Stimulated activated naive CD4-positive, alpha-beta T cell (primary cell): Measurements from ENCODE around the gene BBS4.

ENCODE experiments used
- DNase-seq, 6 experiments: peaks; one replicate each; lab custom pipeline; 2025; lab: John Stamatoyannopoulos, UW

BBS4 gene

GRCh38 chr15:72760590-72761260 is 74.7 kb downstream of the BBS4 start:
- DNase-seq, result no peak

- DNase-seq, result no peak
Measured at GRCh38 chr15:72764656-72765055, 78.6 kb downstream of the BBS4 start.

- no peak for DNase-seq
Measured at GRCh38 chr15:72766025-72766424, 80.0 kb downstream of the BBS4 start.

GRCh38 chr15:72766780-72767179 is 80.8 kb downstream of the BBS4 start:
- no peak for DNase-seq

GRCh38 chr15:72770673-72771328 is 84.8 kb downstream of the BBS4 start:
- no peak for DNase-seq

- no peak for DNase-seq
Measured at GRCh38 chr15:72771329-72771725, 85.3 kb downstream of the BBS4 start.

- DNase-seq, result no peak
Measured at GRCh38 chr15:72774696-72775383, 88.8 kb downstream of the BBS4 start.

GRCh38 chr15:72778796-72779195 is 92.8 kb downstream of the BBS4 start:
- no peak for DNase-seq

GRCh38 chr15:72781631-72782030 is 95.6 kb downstream of the BBS4 start:
- no peak for DNase-seq

GRCh38 chr15:72782274-72783003 is 96.4 kb downstream of the BBS4 start:
- DNase-seq, result no peak

GRCh38 chr15:72783004-72783639 is 97.1 kb downstream of the BBS4 start:
- DNase-seq, result peak in 4 of 6 experiments; percentile 4 to 70 (median 45)

GRCh38 chr15:72783640-72784455 is 97.8 kb downstream of the BBS4 start, which contains the start of gene ADPGK:
ADPGK (minus strand) TSS chr15:72783758; CDS start chr15:72783691, 67 bp downstream.
- DNase-seq, result peak; percentile 90 to 97 (median 95)

- no peak for DNase-seq
Measured at GRCh38 chr15:72784456-72784876, 98.5 kb downstream of the BBS4 start.

- DNase-seq, result no peak
Measured at GRCh38 chr15:72785432-72785831, 99.4 kb downstream of the BBS4 start.

- DNase-seq, result no peak
Measured at GRCh38 chr15:72785841-72786240, 99.8 kb downstream of the BBS4 start.

- no peak for DNase-seq
Measured at GRCh38 chr15:72786242-72786641, 100.2 kb downstream of the BBS4 start.

GRCh38 chr15:72786676-72787345 is 100.8 kb downstream of the BBS4 start:
- DNase-seq, result no peak

GRCh38 chr15:72787526-72787925 is 101.5 kb downstream of the BBS4 start:
- DNase-seq, result no peak
